Prostate gland (tissue), 2 donors: ENCODE results near the gene PROX2. TPM values are rescaled to one million over a fixed set of nuclear protein-coding genes. Genes with fewer than 3 reads are reported as not detected.
A peak's percentile ranks its signal among the peaks of the same experiment; 100 is the strongest.

Experiments
- DNase-seq: peaks from one replicate; pipeline ENCODE4 v3.0.0-alpha.2; 2019; ENCODE audit warnings: low spot score
- H3K27ac ChIP-seq, 2 donors: fragments of 200-600 bp; sonication (generic); 2 replicates each; pipeline ENCODE4 v1.5.1; 2017 to 2019
- H3K27me3 ChIP-seq: fragments of 200-600 bp; sonication (generic); replicated peaks from 2 replicates; pipeline ENCODE4 v1.5.1; 2019; ENCODE audit not compliant: insufficient read depth
- H3K36me3 ChIP-seq, 2 donors: fragments of 200-600 bp; sonication (generic); 1 replicate in 1 of 2; 2 replicates in 1 of 2; pipeline versions ENCODE4 v1.5.1 to v1.8.1; 2017 to 2019
- H3K4me1 ChIP-seq: fragments of 200-600 bp; sonication (generic); replicated peaks from 2 replicates; pipeline ENCODE4 v1.5.1; 2019
- H3K4me3 ChIP-seq, 2 donors: fragments of 200-600 bp; sonication (generic); 2 replicates each; pipeline ENCODE4 v1.5.1; 2017 to 2019
- H3K9me3 ChIP-seq: fragments of 200-600 bp; sonication (generic); 2 replicates; pipeline ENCODE4 v1.5.1; 2017
- CTCF ChIP-seq, 4 experiments: fragments of 200-600 bp in 2 of 4; fragments of 450-650 bp in 2 of 4; sonication (generic) in 2 of 4; IDR thresholded peaks; 1 replicate in 3 of 4; 2 replicates in 1 of 4; pipeline ENCODE4 v1.5.1; 2016 to 2019; ENCODE audit warnings: antibody characterized with exemption in 4 of 4, mild to moderate bottlenecking in 2 of 4, moderate library complexity in 2 of 4
- POLR2A ChIP-seq: fragments of 450-650 bp; IDR thresholded peaks from one replicate; pipeline ENCODE4 v1.6.1; 2016; ENCODE audit warnings: antibody characterized with exemption, mild to moderate bottlenecking
- POLR2AphosphoS5 ChIP-seq: sonication (generic); formaldehyde crosslinking; IDR thresholded peaks from one replicate; pipeline ENCODE4 v1.6.1; 2017; ENCODE audit warnings: antibody characterized with exemption
- WGBS: methylation state at CpG from one replicate; pipeline ENCODE4 v1.1.5; 2018; 5-methylcytosine and 5-hydroxymethylcytosine counted together
- intact Hi-C: fragments of 100-400 bp; cut with DNase I; formaldehyde crosslinking; loops from one replicate; pipeline ENCODE4 v1.14.2; 2022
- total RNA-seq, 2 donors: library from RNA; depleted of rRNA; stranded (reverse); fragments of >200 nt; gene quantifications; one replicate each; pipeline ENCODE4 v1.1.0, GENCODE V29; 2016

The PROX2 gene
- total RNA-seq, 2 donors from 2014 or later: not detected

GRCh38 chr14:74835645-74836250, 40.2 kb downstream of the PROX2 start:
- DNase-seq: no peak
- Histone ChIP-seq H3K27me3 (no peaks in the 10 kb centered on the region), H3K9me3 (no peaks in the 10 kb centered on the region), H3K27ac (peak overlapping the region in 1 of 2 donors; percentile 20), H3K4me3 (no peak overlapping the region), H3K4me1 (peaks cover 4% of the 10 kb centered on the region), H3K36me3 (no peaks in the 10 kb centered on the region)
- intact Hi-C loops: no loop called here
- WGBS: 52% methylated on average over 7 of the region's 7 CpGs
- no peak for TF ChIP-seq POLR2A
- TF ChIP-seq POLR2AphosphoS5: no peak
- TF ChIP-seq CTCF (IDR thresholded peaks at IDR 0.05): no peak

- no peak for TF ChIP-seq CTCF (IDR thresholded peaks at IDR 0.05)
These were observed 41.1 kb downstream of the PROX2 start for GRCh38 chr14:74834692-74835392.

GRCh38 chr14:74832849-74833248, 43.1 kb downstream of the PROX2 start:
- H3K4me3 ChIP-seq: no peak overlapping the region
- H3K27me3 ChIP-seq: no peaks in the 10 kb centered on the region
- H3K36me3 ChIP-seq: no peaks in the 10 kb centered on the region
- 80% methylated on average over 4 of the region's 4 CpGs for WGBS
- DNase-seq: no peak
- H3K9me3 ChIP-seq: no peaks in the 10 kb centered on the region
- TF ChIP-seq POLR2AphosphoS5: no peak
- no peak for TF ChIP-seq POLR2A
- no peak for TF ChIP-seq CTCF (IDR thresholded peaks at IDR 0.05)
- peaks cover 4% of the 10 kb centered on the region for H3K4me1 ChIP-seq
- intact Hi-C loops: no loop called here
- no peak overlapping the region for H3K27ac ChIP-seq

More at GRCh38 chr14:74834692-74835392, 41.1 kb downstream of the PROX2 start:
- H3K4me1 ChIP-seq: peaks cover 4% of the 10 kb centered on the region
- no peak overlapping the region for H3K27ac ChIP-seq
- no peak overlapping the region for H3K4me3 ChIP-seq
- H3K9me3 ChIP-seq: no peaks in the 10 kb centered on the region
- H3K27me3 ChIP-seq: no peaks in the 10 kb centered on the region
- 74% methylated on average over 5 of the region's 5 CpGs for WGBS
- DNase-seq: no peak
- intact Hi-C loops: no loop called here
- H3K36me3 ChIP-seq: no peaks in the 10 kb centered on the region

GRCh38 chr14:74829251-74829650, 46.7 kb downstream of the PROX2 start:
- H3K4me3 ChIP-seq: no peak overlapping the region
- H3K27ac ChIP-seq: no peak overlapping the region
- no peaks in the 10 kb centered on the region for H3K36me3 ChIP-seq
- DNase-seq: no peak
- H3K27me3 ChIP-seq: no peaks in the 10 kb centered on the region
- intact Hi-C loops: no loop called here
- no peak for TF ChIP-seq POLR2A
- TF ChIP-seq CTCF (IDR thresholded peaks at IDR 0.05): no peak
- TF ChIP-seq POLR2AphosphoS5: no peak
- no peaks in the 10 kb centered on the region for H3K4me1 ChIP-seq
- WGBS: 80% methylated on average over 5 of the region's 5 CpGs
- H3K9me3 ChIP-seq: no peaks in the 10 kb centered on the region

GRCh38 chr14:74826574-74826973, 49.4 kb downstream of the PROX2 start:
- no peak for DNase-seq
- no peaks in the 10 kb centered on the region for H3K36me3 ChIP-seq
- H3K4me3 ChIP-seq: no peak overlapping the region
- H3K4me1 ChIP-seq: no peaks in the 10 kb centered on the region
- H3K27ac ChIP-seq: no peak overlapping the region
- TF ChIP-seq CTCF (IDR thresholded peaks at IDR 0.05) (no peak), POLR2AphosphoS5 (no peak), POLR2A (no peak)
- intact Hi-C loops: no loop called here
- H3K9me3 ChIP-seq: no peaks in the 10 kb centered on the region
- no peaks in the 10 kb centered on the region for H3K27me3 ChIP-seq
